ENCODE results near the gene TNFAIP8. TPM values are rescaled to one million over a fixed set of nuclear protein-coding genes. Genes with fewer than 3 reads are reported as not detected.

TNFAIP8 gene
- total RNA-seq, 1 donor: 242 TPM

DNA sequence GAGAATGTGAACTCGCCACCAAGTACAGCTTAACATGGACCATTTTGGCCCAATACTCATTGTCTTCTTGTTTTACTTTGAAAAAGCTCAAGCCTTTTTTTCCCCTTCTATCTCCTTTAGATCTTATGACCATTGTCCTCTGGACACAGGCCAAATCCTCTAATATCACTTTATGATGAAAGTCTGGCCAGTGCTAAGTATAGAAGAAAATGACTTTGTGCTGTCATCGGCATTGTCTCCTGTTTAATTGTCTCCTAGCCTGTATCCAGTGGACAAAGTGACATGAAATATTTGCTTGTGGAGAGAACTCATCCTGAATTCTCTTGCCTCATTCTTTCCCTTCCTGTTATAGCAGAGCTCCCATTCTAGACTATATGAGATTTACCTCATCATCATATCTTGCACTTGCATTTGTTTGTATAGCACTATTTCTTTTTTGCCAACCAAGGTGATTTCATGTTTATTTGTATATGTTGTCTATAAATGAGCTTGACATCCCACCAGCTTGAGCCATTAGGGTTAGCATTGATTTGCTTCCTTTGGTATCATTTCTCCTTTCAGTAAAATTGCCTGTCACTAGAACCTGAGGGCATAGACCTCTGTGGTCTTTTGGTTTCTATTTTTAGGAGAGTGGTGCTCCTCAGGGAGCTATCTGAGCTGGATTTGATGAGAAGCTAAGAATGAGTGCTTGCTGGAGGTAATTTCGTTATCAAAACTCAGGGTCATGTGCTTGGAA lies 18.8 kb upstream of the TNFAIP8 start:
- Histone ChIP-seq H3K4me1 (ENCODE audit: insufficient read depth, low read length) (peaks cover 95% of the 10 kb centered on the region), H3K9me3 (ENCODE audit: low read depth, low read length) (no peaks in the 10 kb centered on the region), H3K27me3 (ENCODE audit: insufficient read depth, low read length) (no peaks in the 10 kb centered on the region), H3K4me3 (ENCODE audit: low read length) (no peak overlapping the region)

DNA sequence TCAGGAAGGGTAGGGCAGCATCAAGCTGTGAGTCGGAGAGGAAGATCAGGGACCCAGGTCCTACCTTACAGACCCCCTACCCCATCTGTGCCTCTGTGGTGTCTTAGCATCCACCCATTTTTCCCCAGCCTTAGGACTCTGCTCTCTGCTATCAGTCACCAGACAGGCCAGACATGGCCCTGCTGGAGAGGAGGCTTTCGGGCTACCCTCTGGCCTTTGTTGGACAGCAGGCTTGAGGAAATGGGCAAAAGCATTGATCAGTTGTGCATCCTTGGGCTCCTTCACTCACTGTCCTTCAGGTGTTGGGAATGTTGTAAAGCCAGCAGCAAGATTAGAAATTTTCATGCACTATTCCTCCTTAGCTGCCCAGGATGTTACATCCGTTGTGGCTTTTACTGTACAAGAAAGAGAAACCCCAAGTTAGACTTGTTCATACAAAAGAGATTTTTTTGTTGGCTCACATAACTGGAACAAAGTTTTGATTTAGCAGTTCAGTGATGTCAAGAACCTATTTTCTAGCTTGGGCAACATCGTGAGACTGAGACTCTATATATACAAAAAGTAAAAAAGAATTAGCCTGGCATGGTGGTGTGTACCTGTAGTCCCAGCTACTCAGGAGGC lies 17.4 kb upstream of the TNFAIP8 start:
- peaks cover 94% of the 10 kb centered on the region for H3K4me1 ChIP-seq (ENCODE audit: insufficient read depth, low read length)
- no peak overlapping the region for H3K4me3 ChIP-seq (ENCODE audit: low read length)

DNA sequence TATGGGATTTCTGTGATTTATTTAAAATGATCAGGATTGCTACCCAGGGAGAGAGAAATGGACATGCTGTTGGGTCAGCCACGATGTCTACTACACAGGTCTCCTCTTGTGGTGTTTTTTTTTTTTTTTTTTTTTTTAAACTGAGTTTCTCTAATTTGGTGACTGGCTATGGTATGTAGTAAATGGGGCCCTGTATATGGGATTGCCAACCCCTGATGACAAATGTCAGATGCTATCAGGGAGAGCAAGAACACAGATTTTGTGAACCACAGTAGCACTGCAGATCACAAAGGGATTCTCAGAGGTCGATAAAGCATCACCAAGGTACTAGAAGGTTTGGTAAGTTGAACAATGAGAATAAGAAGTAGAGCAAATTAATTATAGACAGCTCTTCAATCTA lies 16.5 kb upstream of the TNFAIP8 start:
- peaks cover 99% of the 10 kb centered on the region for H3K4me1 ChIP-seq (ENCODE audit: insufficient read depth, low read length)
- H3K4me3 ChIP-seq (ENCODE audit: low read length): no peak overlapping the region
- H3K27me3 ChIP-seq (ENCODE audit: insufficient read depth, low read length): no peaks in the 10 kb centered on the region
- no peaks in the 10 kb centered on the region for H3K9me3 ChIP-seq (ENCODE audit: low read depth, low read length)

More for the DNA sequence above, 17.4 kb upstream of the TNFAIP8 start:
- H3K27me3 ChIP-seq (ENCODE audit: insufficient read depth, low read length): no peaks in the 10 kb centered on the region
- H3K9me3 ChIP-seq (ENCODE audit: low read depth, low read length): no peaks in the 10 kb centered on the region

DNA sequence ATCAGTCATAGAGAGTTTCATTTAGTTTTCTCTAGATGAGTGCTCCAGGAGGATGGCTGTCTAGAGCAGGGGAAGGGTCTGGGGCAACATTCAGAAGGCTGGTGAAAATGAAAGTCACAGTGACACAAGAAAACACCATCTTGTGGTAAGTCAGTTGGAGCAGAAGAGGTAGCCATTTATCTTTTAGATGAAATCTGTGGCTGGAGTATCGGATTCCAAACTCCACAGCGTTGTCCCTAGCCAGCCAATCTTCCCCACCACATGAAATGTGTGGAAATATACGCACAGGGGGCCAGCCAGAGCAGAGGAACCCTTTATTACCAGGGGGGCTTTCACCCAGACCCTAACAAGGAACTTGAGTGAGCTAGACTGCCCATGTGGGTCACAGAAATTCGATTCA lies 15.9 kb upstream of the TNFAIP8 start:
- H3K4me3 ChIP-seq (ENCODE audit: low read length): peak overlapping the region; percentile 8
- peaks cover 99% of the 10 kb centered on the region for H3K4me1 ChIP-seq (ENCODE audit: insufficient read depth, low read length)
- H3K27me3 ChIP-seq (ENCODE audit: insufficient read depth, low read length): no peaks in the 10 kb centered on the region
- no peaks in the 10 kb centered on the region for H3K9me3 ChIP-seq (ENCODE audit: low read depth, low read length)

DNA sequence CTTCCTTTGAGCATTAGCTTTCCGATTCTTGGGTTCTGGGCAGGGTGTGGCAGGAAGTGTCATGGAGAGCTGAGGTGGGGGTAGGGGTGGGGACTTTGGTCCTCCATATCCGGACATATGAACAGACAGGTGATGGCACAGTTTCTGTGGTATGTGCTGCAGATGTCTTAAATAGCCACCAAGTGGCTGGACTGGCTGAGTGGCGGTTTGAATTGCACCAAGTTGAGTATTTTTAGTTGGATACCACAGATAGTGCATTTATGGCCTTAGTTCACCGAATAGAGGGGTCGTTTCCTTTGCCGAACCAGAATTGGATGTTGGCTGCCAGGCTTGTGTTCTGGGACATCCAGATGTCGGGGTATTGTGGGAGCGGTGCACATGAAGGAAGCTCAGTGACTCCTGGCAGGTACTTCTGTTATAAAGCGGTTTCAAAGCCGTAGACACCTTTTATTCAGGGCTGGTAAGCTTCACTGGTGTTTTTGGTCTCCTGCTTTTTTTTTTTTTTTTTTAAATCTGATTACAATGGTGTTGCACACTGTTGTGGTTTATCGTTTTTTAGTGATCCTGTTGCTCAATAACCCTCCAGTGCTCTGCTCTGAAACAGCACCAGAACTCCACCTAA lies 15.1 kb upstream of the TNFAIP8 start:
- peaks cover 96% of the 10 kb centered on the region for H3K4me1 ChIP-seq (ENCODE audit: insufficient read depth, low read length)
- no peaks in the 10 kb centered on the region for H3K9me3 ChIP-seq (ENCODE audit: low read depth, low read length)
- H3K27me3 ChIP-seq (ENCODE audit: insufficient read depth, low read length): no peaks in the 10 kb centered on the region
- peak overlapping the region; percentile 8 for H3K4me3 ChIP-seq (ENCODE audit: low read length)

DNA sequence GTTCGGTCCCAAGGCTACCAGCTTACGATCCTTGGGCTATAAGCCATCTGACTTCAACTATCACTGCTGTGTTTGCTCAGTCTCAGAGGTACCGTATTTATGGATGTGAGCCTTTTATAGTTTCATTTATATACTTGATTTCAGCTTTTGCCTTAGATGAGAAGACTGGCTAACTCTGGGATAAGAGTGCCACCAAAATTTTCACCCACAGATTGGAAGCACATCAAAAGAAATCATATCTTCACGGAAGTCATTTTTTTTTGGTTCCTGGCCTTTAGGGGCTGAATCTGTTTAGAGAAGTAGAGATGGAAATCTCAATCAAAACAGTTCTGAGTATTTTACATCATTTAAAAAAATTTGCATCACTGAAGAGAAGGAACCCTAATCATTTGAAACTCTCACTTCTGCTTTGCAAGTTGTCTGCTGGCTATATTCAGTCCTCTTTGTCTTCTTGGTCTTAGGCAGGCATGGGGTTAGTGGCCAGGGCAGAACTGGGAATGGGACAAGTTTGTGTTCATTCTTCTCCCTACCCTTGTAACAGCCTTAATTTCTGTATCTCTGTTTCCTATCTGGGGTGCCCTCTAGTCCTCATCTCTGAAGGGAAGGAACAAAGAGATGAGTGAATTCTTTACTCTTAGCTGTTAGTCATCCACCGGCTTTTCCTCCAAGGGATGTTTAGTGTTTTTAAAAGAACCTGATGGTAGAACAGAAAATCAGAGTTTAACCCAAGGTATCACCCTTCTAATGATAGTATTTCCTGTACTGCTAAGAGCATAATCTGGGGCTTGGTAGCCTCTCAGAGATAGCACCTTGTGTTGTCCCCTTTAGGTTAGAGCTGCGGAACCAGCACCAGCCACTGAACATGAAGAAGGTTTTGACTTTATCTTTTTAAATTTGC lies 14.1 kb upstream of the TNFAIP8 start:
- H3K4me1 ChIP-seq (ENCODE audit: insufficient read depth, low read length): peaks cover 96% of the 10 kb centered on the region
- no peaks in the 10 kb centered on the region for H3K9me3 ChIP-seq (ENCODE audit: low read depth, low read length)
- no peak overlapping the region for H3K4me3 ChIP-seq (ENCODE audit: low read length)
- H3K27me3 ChIP-seq (ENCODE audit: insufficient read depth, low read length): no peaks in the 10 kb centered on the region

DNA sequence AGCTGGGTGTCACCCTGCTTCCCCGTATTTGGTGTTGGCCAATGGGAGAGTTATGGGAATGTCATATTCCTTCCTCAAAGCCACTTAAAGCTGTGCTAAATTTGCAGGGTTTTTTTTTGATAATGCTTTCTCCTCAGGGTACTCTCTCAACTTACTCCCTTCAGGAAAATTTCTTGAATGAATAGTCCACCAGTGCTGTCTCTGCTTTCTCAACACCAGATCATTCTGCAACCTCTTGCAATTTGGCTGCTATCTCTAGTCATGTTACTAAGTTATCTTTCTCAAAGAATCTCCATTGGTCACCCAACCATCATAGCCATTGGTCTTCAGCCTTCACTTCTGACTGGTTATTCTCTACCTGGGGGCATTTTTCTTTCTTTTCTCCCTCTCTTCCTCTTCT lies 13.4 kb upstream of the TNFAIP8 start:
- Histone ChIP-seq H3K27me3 (ENCODE audit: insufficient read depth, low read length) (no peaks in the 10 kb centered on the region), H3K9me3 (ENCODE audit: low read depth, low read length) (no peaks in the 10 kb centered on the region), H3K4me3 (ENCODE audit: low read length) (no peak overlapping the region), H3K4me1 (ENCODE audit: insufficient read depth, low read length) (peaks cover 94% of the 10 kb centered on the region)

DNA sequence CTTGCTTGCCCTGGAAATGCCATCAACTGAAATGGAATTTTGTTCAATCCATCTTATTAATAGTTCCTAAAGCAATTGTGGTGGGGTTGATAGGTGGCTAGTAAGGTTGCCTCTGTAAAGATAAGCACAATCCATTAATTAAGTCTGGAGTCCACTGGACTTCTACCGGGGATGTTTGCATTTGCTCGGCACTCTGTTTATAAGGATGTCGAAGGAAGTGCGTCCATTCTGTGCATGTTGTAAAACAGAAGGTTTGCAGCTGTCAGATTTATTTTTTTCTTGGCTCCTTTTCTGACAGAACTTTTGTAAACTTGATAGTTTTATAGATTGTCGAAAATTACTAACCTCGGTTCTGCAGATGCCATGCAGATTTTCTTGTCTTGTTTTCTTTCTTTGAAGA lies 12.8 kb upstream of the TNFAIP8 start:
- Histone ChIP-seq H3K4me1 (ENCODE audit: insufficient read depth, low read length) (peaks cover 94% of the 10 kb centered on the region), H3K9me3 (ENCODE audit: low read depth, low read length) (no peaks in the 10 kb centered on the region), H3K27me3 (ENCODE audit: insufficient read depth, low read length) (no peaks in the 10 kb centered on the region), H3K4me3 (ENCODE audit: low read length) (no peak overlapping the region)

DNA sequence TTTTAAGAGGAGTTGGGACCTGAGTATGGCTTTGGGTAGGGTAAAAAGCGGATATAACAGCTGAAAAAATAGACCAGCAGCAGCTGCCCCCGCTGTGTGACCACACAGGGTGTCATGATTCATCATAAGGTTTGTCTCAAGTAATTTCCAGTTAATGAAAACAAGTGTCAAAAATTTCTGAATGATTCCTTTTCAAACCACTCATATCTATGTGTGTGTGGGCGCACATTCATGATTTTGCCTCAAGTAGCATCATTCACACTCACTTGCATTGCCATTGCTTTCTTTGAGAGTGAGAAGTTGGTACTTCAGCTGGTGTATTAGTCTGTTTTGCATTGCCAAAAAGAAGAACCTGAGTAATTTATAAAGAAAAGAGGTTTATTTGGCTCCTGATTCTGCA lies 12.1 kb upstream of the TNFAIP8 start:
- H3K4me3 ChIP-seq (ENCODE audit: low read length): no peak overlapping the region

DNA sequence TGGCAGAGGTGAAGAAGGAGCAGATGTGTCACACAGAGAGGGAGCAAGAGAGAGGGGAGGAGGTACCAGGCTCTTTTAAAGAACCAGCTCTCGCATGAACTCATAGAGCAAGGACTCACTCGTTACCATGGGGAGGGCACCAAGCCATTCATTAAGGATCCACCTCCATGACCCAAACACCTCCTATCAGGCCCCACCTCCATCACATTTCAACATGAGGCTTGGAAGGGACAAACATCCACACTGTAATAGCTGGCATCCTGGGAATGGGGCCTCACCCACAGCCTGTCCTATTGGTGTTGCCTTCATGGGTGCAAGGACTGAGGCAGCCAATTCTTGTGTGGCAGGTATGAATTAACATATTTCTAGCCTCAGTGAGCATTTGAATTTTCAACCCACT lies 11.6 kb upstream of the TNFAIP8 start:
- no peaks in the 10 kb centered on the region for H3K27me3 ChIP-seq (ENCODE audit: insufficient read depth, low read length)
- no peaks in the 10 kb centered on the region for H3K9me3 ChIP-seq (ENCODE audit: low read depth, low read length)
- peaks cover 93% of the 10 kb centered on the region for H3K4me1 ChIP-seq (ENCODE audit: insufficient read depth, low read length)
- no peak overlapping the region for H3K4me3 ChIP-seq (ENCODE audit: low read length)

More for the DNA sequence above, 12.1 kb upstream of the TNFAIP8 start:
- Histone ChIP-seq H3K27me3 (ENCODE audit: insufficient read depth, low read length) (no peaks in the 10 kb centered on the region), H3K4me1 (ENCODE audit: insufficient read depth, low read length) (peaks cover 94% of the 10 kb centered on the region), H3K9me3 (ENCODE audit: low read depth, low read length) (no peaks in the 10 kb centered on the region)

DNA sequence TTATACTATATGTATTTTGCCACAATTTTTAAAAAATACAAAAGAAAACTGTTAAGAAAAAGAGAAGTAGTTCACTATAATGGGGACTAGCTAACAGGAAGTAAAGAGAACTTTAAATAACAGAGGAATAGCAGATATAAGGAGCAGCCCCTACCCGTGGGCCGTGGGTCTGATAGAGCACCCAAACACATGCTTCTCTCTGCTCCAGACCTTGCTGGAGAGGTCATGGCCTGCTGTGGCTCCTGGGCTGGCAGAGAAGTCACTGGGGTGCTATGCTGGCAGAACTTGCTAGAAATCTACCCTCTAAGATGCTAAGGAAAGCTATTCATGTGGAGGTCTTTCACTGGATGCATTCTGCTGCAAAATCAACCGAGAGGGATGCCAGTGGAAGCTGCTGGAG lies 10.0 kb upstream of the TNFAIP8 start:
- H3K27me3 ChIP-seq (ENCODE audit: insufficient read depth, low read length): no peaks in the 10 kb centered on the region
- H3K9me3 ChIP-seq (ENCODE audit: low read depth, low read length): no peaks in the 10 kb centered on the region
- no peak overlapping the region for H3K4me3 ChIP-seq (ENCODE audit: low read length)
- peaks cover 81% of the 10 kb centered on the region for H3K4me1 ChIP-seq (ENCODE audit: insufficient read depth, low read length)

DNA sequence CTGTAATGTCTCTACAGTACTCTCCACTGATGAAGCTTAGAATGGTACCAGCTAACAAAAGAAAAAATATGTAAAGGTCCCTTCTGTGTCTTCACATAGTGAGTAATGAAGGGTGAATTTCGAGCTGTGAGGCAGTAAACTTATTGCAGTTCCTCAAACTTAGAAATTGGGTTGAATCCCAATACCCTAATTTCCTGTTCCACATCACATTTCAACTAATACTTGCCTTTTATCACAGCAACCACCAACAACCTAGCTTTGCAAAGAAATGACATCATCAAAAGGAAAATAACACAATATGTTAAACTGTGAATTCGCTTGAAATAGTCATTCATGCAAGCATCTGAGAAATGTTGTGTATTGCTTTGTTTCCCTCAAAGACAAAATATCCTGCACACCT lies 9.4 kb upstream of the TNFAIP8 start:
- Histone ChIP-seq H3K4me1 (ENCODE audit: insufficient read depth, low read length) (peaks cover 75% of the 10 kb centered on the region), H3K4me3 (ENCODE audit: low read length) (no peak overlapping the region), H3K27me3 (ENCODE audit: insufficient read depth, low read length) (no peaks in the 10 kb centered on the region)

DNA sequence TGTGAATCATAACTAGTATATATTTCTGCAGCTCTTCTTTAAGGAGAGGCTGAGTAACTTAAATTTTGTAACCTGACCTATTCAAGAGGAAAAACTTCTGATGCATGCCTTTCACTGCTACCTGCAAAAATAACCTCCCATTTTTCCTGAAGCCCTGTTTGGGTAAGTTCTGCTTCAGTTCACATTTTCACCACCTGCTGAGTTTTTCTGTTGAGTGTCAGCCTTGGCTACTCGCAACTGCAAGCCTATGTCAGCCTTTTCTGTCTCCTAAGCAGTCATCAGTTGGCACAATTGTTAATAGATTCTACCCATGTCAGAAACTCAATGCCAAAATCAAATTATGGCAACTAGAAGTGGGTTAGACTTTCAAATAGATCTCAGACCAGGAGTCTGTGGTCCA lies 8.2 kb upstream of the TNFAIP8 start:
- H3K27me3 ChIP-seq (ENCODE audit: insufficient read depth, low read length): no peaks in the 10 kb centered on the region
- H3K4me1 ChIP-seq (ENCODE audit: insufficient read depth, low read length): peaks cover 75% of the 10 kb centered on the region
- H3K9me3 ChIP-seq (ENCODE audit: low read depth, low read length): no peaks in the 10 kb centered on the region
- H3K4me3 ChIP-seq (ENCODE audit: low read length): no peak overlapping the region

More for the DNA sequence above, 9.4 kb upstream of the TNFAIP8 start:
- no peaks in the 10 kb centered on the region for H3K9me3 ChIP-seq (ENCODE audit: low read depth, low read length)

DNA sequence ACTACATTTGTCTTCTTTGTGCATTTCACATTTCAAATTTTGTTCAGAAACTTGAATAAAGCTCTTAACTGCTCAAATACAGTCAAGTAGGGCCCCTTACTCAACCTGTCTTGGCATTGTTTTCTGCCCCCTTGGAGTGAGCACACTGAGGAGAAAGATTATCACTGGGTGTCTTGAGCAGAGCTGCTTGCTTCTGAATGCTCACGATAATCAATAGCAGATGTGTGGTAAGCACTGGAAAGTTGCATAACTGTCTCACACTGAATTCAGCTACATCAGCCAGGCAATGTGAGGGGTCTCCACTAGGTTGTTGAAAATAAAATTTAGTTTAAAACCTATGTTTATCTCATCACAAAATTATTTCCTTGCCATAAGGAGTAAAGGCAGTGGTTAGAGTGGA lies 7.8 kb upstream of the TNFAIP8 start:
- Histone ChIP-seq H3K4me3 (ENCODE audit: low read length) (no peak overlapping the region), H3K4me1 (ENCODE audit: insufficient read depth, low read length) (peaks cover 74% of the 10 kb centered on the region), H3K9me3 (ENCODE audit: low read depth, low read length) (no peaks in the 10 kb centered on the region), H3K27me3 (ENCODE audit: insufficient read depth, low read length) (no peaks in the 10 kb centered on the region)

DNA sequence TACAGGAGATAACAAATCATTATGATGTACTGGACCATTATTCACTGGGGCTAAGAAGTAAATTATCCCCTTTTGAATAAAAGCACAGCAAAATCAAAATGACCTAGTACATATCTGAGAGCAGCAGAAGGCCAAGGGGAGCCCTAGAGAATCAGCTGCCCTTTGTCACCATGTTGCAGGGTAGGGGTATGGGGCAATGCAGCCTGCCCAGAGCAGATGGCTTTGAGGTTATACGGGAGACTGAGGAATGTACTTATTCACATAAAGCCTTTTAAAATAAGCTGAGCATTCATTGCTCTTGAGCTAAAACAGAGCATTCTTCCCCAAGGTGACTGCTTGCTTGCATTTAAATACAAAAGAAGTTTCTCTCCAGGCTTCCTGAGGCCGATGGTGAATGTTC lies 2.6 kb upstream of the TNFAIP8 start:
- Histone ChIP-seq H3K9me3 (ENCODE audit: low read depth, low read length) (no peaks in the 10 kb centered on the region), H3K4me3 (ENCODE audit: low read length) (no peak overlapping the region), H3K27me3 (ENCODE audit: insufficient read depth, low read length) (no peaks in the 10 kb centered on the region), H3K4me1 (ENCODE audit: insufficient read depth, low read length) (peaks cover 77% of the 10 kb centered on the region)

Data from mononuclear cell (primary cell).